T-helper 9 cell (primary cell): Measurements from ENCODE around the gene CPE.
"Not testable (repeated sequence)": the region's sequence is repeated elsewhere in the genome, so short reads cannot be mapped to it uniquely, and the experiment has no call there.

Experiments used
- DNase-seq: peaks from one replicate; pipeline ENCODE4 v3.0.0-alpha.2; 2020

CPE gene

GRCh38 chr4:165410214-165410613 lies 31.4 kb downstream of the CPE start:
- no peak for DNase-seq

GRCh38 chr4:165415910-165416309 lies 37.1 kb downstream of the CPE start:
- no peak for DNase-seq

- no peak for DNase-seq
These were observed 39.3 kb downstream of the CPE start for GRCh38 chr4:165418073-165418472.

DNA sequence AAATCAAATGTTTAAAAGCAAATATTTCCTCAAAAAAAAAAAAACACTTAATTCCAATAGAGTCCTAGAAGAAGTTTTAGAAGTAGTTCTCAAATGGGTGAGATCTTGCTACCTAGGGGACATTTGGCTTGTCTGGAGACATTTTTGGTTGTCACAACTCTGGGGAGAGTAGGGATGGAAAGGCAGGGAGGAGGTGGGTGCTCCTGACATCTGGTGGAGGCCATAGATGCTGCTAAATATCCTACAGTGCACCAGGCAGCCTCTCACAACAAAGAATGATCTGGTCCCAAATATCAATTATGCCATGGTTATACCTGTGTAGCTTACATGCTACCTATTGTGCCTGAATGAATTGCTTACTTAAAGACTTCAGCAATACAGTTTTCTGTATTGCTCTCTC lies 46.8 kb downstream of the CPE start:
- no peak for DNase-seq

DNA sequence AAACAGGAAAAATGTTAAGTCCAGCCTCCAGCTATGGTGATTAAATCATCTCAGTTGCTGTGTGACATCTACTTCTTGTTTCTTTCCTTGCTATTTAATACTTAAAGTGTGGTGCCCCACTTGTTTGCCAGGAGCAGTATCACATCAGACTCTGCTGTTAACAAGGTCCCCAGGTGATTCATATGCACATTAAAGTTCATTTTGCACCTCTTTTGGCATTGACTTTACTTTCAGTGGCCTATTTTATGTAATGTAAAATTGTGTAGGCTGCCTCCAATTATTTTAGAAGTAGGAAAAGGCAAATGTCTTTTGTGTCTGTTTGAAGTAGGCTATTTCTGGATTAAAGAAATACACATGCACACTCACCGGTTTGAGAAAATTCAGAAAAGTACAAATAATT lies 47.5 kb downstream of the CPE start:
- no peak for DNase-seq

DNA sequence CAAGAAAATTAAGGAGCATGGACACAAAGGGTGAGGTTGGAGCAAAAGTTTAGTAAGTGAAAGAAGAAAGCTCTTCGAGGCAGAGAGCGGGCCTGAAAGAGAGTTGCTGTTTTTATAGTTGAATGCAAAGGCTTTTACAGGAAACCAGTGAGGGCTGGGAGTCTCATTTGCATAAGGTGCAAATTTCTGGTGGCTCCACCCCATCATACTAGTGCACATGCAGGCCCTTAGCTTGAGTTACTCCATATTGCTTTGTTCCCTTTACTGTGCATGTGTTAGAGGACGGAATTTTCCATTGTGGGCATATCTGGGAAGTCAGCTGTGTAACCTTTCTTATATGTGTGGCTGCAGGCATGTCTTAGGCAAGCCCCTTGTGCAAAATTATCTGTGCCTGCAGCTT lies 48.0 kb downstream of the CPE start:
- DNase-seq, result no peak

GRCh38 chr4:165428957-165429356 lies 50.1 kb downstream of the CPE start:
- DNase-seq, result no peak

GRCh38 chr4:165433529-165433928 lies 54.7 kb downstream of the CPE start:
- no peak for DNase-seq

GRCh38 chr4:165437691-165438090 lies 58.9 kb downstream of the CPE start:
- DNase-seq, result no peak

- no peak for DNase-seq
These were observed 60.5 kb downstream of the CPE start for GRCh38 chr4:165439344-165439743.

DNA sequence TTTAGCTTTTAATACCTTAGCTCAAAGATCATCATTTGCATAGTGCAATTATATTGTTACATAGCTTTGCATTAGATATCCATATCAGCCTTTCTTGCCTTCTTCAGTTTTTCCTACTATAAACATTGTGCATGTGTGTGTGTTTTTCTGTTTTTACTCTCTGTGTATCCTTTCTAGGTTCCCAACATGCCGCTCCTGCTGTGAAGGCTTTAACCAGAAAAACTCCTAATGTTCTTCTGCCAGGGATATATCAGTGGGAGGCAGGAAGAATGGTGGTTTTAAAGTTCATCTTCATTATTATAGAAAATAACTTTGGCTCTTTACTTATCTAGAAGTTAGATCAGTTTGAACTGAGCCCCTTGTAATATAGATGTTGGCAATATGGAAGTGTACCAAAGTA lies 61.2 kb downstream of the CPE start:
- no peak for DNase-seq

- no peak for DNase-seq
These were observed 61.8 kb downstream of the CPE start for GRCh38 chr4:165440415-165441158.

DNA sequence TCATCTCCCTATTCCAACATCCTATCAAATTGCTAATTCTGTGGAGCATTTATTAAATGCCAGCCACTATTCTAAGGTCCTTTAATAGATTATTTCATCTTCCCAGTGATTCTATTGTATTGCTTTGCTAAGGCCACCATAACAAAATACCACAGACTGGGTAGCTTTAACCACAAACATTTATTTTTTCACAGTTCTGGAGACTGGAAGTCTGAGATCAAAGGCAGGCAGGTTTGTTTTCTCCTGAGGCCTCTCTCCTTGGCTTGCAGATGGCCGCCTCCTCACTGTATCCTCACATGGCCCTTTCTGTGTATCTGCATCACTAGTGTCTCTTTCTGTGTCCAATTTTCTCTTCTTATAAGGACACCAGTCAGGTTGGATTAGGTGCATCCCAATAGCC lies 64.5 kb downstream of the CPE start:
- DNase-seq, result no peak

GRCh38 chr4:165448700-165449099 lies 69.9 kb downstream of the CPE start:
- DNase-seq, result no peak

- no peak for DNase-seq
These were observed 70.5 kb downstream of the CPE start for GRCh38 chr4:165449333-165449732.

- DNase-seq, result no peak
These were observed 72.1 kb downstream of the CPE start for GRCh38 chr4:165450871-165451270.

DNA sequence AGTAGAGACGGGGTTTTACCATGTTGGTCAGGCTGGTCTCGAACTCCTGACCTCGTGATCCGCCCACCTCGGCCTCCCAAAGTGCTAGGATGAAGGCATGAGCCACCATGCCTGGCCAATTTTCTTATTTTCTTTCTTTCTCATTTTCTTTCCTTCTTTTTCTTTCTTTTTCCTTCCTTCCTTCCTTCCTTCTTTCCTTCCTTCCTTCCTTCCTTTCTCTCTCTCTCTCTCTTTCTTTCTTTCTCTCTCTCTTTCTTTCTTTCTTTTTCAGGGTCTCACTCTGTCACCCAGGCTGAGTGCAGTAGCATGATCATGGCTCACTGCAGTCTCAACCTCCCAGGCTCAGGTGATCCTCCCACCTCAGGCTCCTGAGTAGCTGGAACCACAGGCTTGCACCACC lies 74.3 kb downstream of the CPE start:
- not testable (repeated sequence) for DNase-seq

DNA sequence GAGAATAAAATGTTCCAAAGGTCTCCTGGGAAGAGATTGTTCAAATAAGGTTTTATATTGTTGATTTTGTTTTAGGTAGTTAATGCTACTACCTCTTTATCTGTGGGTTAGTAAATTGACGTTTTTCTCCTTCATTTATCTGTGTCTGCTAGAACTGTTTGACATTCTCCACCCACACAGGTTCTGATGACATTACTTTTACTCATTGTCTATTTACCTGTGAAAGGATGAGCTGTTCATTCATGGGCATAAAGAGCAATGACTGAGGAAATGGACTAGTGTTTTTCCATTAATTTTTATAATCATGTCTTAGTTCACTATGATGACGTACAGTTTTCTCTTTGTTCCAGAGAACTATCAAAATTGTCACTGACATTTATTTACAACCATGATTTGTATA lies 75.6 kb downstream of the CPE start:
- no peak for DNase-seq

- DNase-seq, result no peak
These were observed 79.0 kb downstream of the CPE start for GRCh38 chr4:165457793-165458192.

DNA sequence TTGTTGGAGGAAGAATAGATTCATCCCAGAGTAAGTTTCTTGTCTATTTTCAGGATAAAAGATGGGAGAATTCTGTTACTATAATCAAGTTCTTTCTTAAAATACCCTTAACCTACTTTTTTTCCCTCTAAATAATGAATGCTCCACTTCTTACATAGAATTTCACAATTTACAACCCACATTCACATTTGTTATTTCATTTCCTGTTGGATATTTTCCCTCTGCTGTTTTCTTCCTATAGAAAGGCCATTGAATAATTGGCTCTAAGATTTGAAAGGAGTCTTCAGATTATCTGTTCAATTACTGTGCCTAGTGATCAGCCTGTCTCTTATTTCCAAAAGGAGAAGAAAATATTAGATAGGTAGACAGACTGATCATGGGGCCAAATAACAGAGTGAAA lies 79.7 kb downstream of the CPE start:
- DNase-seq, result no peak

DNA sequence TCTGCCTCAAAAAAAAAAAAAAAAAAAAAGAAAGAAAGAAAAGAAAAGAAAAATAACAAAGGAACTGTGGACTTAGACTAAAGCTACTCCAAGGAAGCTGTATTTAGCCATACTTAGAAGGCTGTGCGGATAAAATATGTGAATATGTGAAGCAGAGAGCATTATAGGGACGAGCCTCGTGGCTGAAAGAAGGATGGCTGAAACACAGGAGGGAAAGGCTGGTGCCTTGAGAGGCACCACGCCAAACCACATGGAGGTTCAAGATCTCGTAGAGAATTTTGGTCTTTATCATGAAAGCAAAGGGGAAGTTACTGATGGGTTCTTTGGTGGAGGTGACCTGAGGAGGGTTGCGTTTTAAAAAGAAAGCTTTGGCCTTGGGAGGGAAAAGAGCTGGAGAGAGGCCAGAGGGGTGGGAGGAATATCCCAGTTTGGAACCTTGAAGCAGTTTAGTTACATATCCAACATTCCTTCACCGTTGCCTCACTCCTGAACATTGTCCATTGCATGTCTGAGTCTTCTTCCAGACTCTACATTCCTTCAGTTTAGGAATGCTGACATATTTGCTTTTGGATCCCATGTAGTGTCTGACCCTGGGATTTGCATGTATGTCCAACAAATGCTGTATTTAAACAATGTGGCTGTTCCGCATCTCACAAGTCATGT lies 82.5 kb downstream of the CPE start:
- no peak for DNase-seq

- no peak for DNase-seq
These were observed 83.2 kb downstream of the CPE start for GRCh38 chr4:165462009-165462408.

- DNase-seq, result no peak
These were observed 85.6 kb downstream of the CPE start for GRCh38 chr4:165464376-165464775.

GRCh38 chr4:165464813-165465381 lies 86.1 kb downstream of the CPE start:
- DNase-seq, result no peak
